Stimulated activated CD4-positive, alpha-beta T cell treated with anti-CD3 and anti-CD28 coated beads, Interleukin-4, amount 100 ng/mL, for 1 hour (primary cell): ENCODE data around the gene F12.

Source experiments
- DNase-seq: peaks from one replicate; pipeline ENCODE4 v3.0.0-alpha.2; 2020

Gene F12

GRCh38 chr5:177409043-177409801, at the start of gene F12:
Gene F12, minus strand, starts transcription at chr5:177409564. Its CDS starts 37 bp downstream, at chr5:177409527.
- DNase-seq, result no peak

DNA sequence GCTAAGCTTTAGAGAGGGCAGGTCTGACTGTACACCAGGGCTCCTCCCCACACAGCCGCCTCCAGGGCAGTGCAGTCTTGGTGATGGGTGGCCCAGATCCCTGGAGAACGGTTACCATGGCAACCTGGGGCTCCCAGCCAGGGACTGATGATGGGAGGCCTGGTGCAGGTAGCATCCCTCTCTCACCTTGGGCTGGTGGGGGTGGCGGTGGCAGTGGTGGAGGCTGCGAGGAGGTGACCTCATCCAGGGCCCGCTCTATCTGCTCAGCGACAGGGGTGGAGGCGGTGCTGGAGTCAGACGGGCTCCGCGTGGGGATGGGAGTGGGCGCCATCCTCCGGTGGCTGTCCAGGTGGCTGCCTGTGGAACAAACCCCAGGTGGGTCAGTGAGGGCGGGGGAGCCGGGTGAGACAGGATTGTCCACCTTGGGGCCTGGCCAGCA, 49.6 kb upstream of the F12 start:
- no peak for DNase-seq

- no peak for DNase-seq
These were observed 48.7 kb upstream of the F12 start for GRCh38 chr5:177457852-177458681.

DNA sequence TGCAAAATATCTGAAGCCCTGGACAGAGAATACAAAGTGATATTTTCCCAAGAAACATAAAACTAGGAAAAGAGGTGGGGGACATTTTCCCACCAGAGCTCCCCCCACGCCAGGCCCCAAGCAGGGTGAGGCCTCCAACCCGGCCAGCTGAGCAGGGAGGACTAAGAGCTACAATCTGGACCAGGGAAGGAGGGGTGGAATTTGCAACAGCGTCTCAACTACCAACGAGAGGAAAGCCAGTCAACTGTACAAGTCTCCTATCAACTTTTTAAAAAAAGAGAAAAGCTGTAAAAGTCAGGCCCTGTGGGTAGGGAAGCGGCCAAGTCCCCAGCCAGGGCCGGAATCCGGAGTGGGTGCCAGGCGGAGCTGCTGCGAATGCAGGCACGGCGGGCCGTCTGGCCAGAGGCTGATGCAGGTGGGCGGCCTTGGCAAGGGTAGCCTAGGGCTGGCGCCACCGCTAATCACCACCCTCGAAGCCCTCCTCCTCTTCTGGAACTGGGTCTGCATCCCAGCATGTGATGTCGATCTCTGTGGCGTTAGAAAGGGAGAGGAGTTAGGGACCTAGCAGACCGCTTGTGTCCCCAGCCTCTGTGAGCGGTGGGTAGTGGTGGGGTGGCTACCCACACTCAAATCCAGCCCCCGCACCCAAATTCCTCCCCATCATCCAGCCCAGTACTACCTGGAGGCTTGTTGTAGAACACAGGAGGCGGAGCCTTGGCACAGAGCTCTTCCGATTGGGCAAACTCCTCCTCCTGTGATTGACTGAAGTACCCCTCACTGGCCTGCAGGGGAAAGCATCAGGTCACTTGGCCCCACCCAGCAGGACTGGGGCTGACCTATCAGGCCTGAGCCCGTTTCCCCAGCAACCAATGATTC, 47.9 kb upstream of the F12 start:
- DNase-seq, result peak; percentile 42

DNA sequence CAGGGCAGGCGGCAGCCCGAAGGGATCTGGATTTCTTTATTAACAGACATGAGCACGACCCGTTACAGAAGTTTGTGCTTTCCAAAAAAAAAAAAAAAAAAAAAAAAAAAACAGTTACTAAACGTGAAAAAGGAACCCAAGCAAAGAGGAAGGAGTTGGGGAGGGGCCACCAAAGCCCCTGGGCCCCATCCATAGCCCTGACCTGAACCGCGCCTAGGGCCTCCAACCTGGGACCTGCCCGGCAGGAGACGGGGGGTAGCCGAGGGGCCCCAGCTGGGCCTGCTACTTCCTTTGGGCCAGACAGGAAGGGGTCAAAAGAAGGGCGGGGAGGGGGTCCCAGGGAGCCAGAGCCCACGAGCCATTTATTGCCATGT, 47.2 kb upstream of the F12 start:
- DNase-seq, result no peak

DNA sequence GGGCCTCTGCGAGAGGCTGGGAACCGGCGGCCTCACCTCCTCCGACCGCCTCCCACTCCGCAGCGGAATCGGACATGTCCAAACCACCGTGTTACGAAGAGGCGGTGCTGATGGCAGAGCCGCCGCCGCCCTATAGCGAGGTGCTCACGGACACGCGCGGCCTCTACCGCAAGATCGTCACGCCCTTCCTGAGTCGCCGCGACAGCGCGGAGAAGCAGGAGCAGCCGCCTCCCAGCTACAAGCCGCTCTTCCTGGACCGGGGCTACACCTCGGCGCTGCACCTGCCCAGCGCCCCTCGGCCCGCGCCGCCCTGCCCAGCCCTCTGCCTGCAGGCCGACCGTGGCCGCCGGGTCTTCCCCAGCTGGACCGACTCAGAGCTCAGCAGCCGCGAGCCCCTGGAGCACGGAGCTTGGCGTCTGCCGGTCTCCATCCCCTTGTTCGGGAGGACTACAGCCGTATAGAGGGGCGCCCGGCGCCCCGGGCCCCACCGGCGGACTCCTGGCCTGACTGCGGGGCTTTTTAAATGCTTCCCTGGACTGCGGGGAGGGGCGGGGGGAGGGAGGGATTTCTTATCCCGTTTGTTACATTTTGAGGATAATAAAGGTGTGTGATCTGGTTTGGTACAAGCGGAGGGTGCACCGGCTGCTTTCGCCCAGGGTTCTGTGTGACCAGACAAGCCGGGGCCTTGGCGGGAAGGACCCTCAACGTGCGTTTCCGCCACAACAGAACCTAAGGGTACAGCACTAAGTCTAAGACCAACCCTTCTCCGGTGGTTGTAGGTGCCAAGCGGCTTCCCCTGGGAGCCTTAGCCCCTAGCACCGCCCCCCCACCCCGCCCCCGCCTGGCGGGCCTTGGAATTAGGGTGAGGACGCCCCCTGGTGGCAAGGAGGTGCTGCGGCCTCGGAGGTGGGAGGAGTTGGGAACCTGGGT, 46.6 kb upstream of the F12 start:
- DNase-seq, result peak; percentile 97

GRCh38 chr5:177455036-177455660, 45.8 kb upstream of the F12 start:
- DNase-seq, result peak; percentile 95

- DNase-seq, result peak; percentile 94
These were observed 45.2 kb upstream of the F12 start for GRCh38 chr5:177454397-177455035.

DNA sequence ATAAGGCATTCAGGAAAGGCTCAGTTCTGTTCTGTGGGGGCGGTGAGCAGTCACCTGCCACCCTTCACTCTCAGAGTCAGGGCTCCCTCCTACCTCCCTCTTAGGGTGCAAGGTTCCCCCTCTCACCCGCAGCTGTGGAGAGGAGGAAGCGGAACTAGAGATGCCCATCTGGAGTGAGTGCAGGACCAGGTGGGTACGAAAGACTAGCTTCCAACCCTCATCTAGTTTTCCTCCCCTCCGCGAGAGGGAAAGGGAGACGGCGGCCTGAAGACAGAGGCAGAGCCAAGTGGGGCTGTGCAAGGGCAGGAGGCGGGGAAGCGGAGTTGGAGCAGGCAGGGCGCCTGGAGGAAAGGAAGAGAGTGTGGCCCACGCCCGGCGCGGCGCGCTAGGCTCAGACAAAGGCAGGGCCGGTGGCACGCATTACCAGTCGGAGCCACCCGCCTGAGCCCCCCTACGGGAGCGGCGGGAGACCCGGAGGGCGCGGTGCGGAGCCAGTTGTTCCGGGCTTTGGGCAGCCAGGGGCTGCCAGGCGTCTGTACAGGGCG, 44.6 kb upstream of the F12 start:
- DNase-seq, result no peak

DNA sequence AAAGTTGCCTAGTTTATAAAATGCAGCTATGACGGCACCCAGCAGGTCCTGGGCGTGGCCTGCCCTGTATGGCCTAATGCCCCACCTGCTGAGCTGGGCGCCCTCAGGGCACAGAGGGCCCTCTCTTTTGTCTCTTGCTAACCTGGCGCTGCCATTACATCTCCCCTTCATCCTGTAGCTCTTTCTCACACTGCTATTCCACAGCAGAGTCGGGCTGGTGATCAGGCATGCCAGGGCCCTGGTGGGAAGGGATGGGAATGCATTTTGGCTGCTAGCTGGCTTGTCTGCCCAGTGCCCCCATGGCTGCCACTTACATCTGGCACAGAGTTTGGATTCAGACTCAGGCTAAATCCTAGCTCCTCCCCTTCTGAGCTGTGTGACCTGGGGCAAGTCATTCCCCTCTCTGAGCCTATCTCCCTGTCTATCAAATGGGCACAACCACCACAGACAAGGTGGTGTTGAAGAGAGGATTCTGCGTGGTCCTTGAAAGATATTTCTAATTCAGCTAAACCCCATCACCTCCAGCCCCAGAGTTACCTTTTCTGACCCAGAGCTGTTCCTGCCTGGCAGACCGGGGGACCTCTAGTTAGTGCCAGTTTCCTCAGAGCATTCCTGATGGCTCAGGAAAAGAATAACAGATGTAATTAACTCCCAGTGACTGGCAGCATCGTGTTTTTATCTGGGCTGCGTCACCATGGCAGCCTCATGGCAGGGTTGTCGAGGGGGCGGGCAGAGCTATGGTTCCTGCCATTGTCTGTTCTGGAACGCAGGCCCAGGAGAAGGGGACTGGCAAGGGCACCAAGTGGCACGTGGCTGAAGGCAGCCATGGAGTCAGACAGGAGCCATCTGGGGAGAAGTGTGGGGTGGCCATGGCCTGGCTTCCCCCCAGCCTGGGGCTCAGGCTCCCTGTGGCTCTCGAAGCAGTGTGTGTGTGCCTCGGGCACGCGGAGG, 43.6 kb upstream of the F12 start:
- DNase-seq, result no peak

DNA sequence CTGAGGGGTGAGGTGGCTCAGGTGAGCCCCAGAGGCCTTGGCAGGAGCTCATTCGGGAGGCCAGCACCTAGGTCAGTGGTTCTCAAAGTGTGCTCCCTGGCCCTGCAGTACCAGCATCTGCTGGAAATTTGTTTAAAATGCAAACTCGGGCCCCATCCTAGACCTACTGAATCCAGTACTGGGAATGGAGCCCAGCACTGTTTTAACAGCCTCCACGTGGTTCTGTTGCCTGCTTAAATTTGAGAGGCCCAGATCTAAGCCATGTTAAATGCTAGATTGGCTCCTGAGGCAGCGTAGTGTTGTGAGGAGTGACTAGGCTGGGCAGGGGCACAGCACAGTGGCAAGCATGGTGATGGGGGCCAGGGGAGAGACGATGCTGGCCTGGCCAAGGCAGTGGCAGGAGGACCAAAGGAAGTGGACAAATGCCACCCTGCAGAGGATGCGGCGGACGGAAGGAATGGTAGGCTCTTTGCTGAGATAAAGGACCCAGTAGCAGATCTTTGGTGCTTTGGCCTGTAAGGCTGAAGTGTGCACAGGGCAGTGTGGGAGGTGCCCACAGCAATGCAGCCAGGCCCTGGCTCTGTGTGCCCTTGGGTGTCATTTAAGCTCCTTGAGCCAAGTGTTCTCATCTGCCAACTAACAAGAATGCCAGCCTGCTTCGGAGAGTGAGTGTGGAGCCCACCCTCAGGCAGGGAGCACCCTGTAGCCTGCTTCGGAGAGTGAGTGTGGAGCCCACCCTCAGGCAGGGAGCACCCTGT, 41.5 kb upstream of the F12 start:
- no peak for DNase-seq

DNA sequence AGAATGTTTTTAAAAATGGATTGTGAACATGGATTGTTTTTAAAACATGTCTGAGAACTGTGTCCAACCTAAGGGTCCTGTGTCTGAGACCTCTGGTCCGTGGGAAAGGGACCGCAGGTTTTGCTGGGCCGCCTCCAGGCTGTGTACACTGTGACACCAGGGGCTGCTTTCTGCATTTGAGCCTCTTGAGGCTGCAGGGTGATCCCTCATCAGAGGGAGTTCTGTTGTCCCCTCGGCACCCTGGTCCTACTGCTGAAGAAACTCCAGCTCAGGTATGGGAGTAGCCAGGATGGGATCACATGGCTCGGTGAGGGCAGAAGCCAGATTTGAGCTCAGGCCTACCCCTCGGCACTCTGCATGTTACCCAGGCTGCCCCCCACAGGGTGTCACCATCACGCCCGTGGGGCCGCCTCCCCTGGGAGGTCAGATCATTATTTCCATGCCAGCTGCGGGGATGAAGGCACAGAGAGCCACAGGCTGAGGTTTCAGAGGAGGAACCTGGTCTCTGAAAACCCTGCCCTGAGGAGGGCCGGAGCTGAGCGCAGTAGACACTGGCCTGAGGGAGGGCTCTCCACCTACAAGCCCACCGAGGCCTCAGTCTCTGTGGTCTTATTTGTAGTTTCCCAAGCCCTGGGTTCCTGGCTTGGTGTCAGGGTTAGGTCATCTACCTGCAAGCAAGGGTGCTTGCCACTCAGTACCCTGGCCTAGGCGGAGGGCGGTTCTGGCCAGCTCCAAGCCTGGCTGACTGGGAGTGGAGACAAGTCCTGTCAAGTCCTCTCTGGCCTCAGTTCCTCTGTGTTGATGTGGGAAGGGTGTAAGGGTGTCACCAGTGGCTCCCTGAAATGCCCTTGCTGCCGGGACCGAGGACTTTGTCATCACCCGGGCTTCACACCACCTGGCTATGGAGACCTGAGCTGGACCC, 40.0 kb upstream of the F12 start:
- peak; percentile 3 for DNase-seq

- no peak for DNase-seq
These were observed 39.0 kb upstream of the F12 start for GRCh38 chr5:177448244-177448950.

DNA sequence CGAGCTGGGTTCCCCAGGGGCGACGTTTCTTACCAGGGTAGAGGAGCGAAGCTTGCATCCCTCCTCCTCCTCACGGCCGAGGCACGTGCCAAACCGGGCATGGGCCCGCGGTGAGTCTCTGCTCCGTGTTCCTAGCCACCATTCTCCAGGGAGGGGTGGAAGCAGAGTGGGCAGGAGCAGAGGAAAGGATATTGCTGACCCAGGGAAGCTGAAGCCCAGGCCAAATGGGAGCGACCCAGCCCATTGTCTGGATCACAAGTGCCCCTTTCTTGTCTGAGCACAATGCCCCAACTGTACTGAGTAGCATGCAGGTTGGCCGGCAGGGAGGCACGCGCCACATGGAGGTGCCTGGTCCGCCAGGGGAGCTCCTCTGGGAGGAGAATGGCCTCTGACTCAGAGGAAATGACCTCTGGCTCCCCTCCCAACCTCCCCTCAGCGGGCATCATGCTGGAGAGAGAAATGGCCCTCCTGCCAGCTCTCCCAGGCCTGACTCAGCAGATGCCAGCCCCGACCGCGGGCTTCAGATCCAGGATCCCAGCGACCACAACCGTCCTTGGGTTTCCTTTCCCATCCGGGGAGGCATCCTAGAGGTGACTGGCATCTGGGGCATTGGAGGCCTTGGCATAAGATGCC, 38.4 kb upstream of the F12 start:
- DNase-seq, result peak; percentile 14

DNA sequence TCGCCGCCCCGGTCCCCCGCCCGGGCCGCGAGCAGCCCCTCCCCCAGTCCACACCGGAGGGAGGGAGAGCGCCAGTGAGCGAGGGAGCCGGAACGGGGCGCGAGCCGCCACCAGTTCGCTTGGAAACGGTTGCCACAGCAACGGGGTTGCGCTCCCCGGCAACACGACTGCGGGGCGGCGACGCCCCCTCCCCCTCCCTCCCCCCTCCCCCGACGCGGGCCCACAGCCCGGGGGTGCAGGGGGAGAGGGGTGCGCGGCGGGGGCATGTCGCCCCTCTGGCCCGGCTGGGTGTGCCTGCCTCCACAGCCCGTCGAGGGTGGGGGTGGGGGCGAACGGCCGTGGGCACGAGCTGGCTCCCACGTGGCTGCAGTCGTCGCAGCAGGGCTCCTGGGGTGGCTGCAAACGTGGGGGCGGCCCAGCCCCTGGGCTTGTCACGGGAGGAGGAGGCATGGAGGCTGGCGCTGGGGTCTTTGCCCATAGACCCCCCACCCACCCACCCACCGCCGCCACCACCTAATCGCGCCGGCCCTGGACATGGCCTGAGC, 37.8 kb upstream of the F12 start:
- DNase-seq, result peak; percentile 62
